ENCODE measurements around the gene VSX2.

The VSX2 gene

GRCh38 chr14:74281069-74281468 lies 41.8 kb downstream of the VSX2 start:
- H3K4me3 ChIP-seq (ENCODE audit: low read depth, low read length): no peak overlapping the region
- no peak for DNase-seq (ENCODE audit: low read depth)
- no peak for TF ChIP-seq CTCF (conservative IDR thresholded peaks at IDR 0.05; ENCODE audit: low read depth, low read length)

- TF ChIP-seq CTCF (conservative IDR thresholded peaks at IDR 0.05; ENCODE audit: low read depth, low read length): no peak
- H3K4me3 ChIP-seq (ENCODE audit: low read depth, low read length): no peak overlapping the region
- no peak for DNase-seq (ENCODE audit: low read depth)
Observed at GRCh38 chr14:74286736-74287135, 47.5 kb downstream of the VSX2 start.

GRCh38 chr14:74289801-74290200 lies 50.6 kb downstream of the VSX2 start:
- H3K4me3 ChIP-seq (ENCODE audit: low read depth, low read length): no peak overlapping the region
- DNase-seq (ENCODE audit: low read depth): no peak
- TF ChIP-seq CTCF (conservative IDR thresholded peaks at IDR 0.05; ENCODE audit: low read depth, low read length): no peak

- no peak overlapping the region for H3K4me3 ChIP-seq (ENCODE audit: low read depth, low read length)
- peak; percentile 53 for DNase-seq (ENCODE audit: low read depth)
- TF ChIP-seq CTCF (conservative IDR thresholded peaks at IDR 0.05; ENCODE audit: low read depth, low read length): peak; percentile 68
Observed at GRCh38 chr14:74290415-74290814, 51.2 kb downstream of the VSX2 start.

- H3K4me3 ChIP-seq (ENCODE audit: low read depth, low read length): no peak overlapping the region
- DNase-seq (ENCODE audit: low read depth): no peak
- no peak for TF ChIP-seq CTCF (conservative IDR thresholded peaks at IDR 0.05; ENCODE audit: low read depth, low read length)
Observed at GRCh38 chr14:74292061-74292460, 52.8 kb downstream of the VSX2 start.

- DNase-seq (ENCODE audit: low read depth): no peak
Observed at GRCh38 chr14:74293606-74294005, 54.4 kb downstream of the VSX2 start.

More at GRCh38 chr14:74293606-74294005, 54.4 kb downstream of the VSX2 start:
- no peak for TF ChIP-seq CTCF (conservative IDR thresholded peaks at IDR 0.05; ENCODE audit: low read depth, low read length)
- no peak overlapping the region for H3K4me3 ChIP-seq (ENCODE audit: low read depth, low read length)

Data from choroid plexus epithelial cell (primary cell).